Muscle layer of colon (tissue), 2 donors: ENCODE measurements around the gene CDC42EP4.
"Not testable (repeated sequence)": the region's sequence is repeated elsewhere in the genome, so short reads cannot be mapped to it uniquely, and the experiment has no call there.

Experiments used
- H3K27ac ChIP-seq: one replicate; pipeline ENCODE4 v1.7.0; 2013; ENCODE audit warnings: low read depth, mild to moderate bottlenecking, low read length, moderate library complexity
- H3K27me3 ChIP-seq, 2 donors: one replicate each; pipeline ENCODE4 v1.7.0; 2013; ENCODE audit warnings: low read length in 2 of 2, mild to moderate bottlenecking in 2 of 2; ENCODE audit not compliant: insufficient read depth in 2 of 2, control insufficient read depth in 1 of 2
- H3K36me3 ChIP-seq: one replicate; pipeline ENCODE4 v1.7.0; 2013; ENCODE audit warnings: mild to moderate bottlenecking, low read length; ENCODE audit not compliant: insufficient read depth
- H3K4me1 ChIP-seq: one replicate; pipeline ENCODE4 v1.7.0; 2013; ENCODE audit warnings: mild to moderate bottlenecking, low read length; ENCODE audit not compliant: insufficient read depth
- H3K4me3 ChIP-seq, 2 donors: one replicate each; pipeline ENCODE4 v1.7.0; 2013; ENCODE audit warnings: low read length in 2 of 2, low read depth in 1 of 2, mild to moderate bottlenecking in 1 of 2, moderate library complexity in 1 of 2
- H3K9ac ChIP-seq: one replicate; pipeline ENCODE4 v1.7.0; 2013; ENCODE audit warnings: low read length
- H3K9me3 ChIP-seq: one replicate; pipeline ENCODE4 v1.7.0; 2013; ENCODE audit warnings: mild to moderate bottlenecking, low read length
- donor health status: abdominal sarcoma.
- donor health status: Adenocarcinoma of cecum.

The CDC42EP4 gene

GRCh38 chr17:73268582-73269328 lies 43.0 kb downstream of the CDC42EP4 start:
- Histone ChIP-seq H3K9ac (no peak overlapping the region), H3K4me3 (no peak overlapping the region), H3K27ac (no peak overlapping the region), H3K27me3 (no peaks in the 10 kb centered on the region), H3K9me3 (no peaks in the 10 kb centered on the region), H3K36me3 (no peaks in the 10 kb centered on the region), H3K4me1 (no peaks in the 10 kb centered on the region)

GRCh38 chr17:73267648-73268537 lies 43.9 kb downstream of the CDC42EP4 start:
- no peak overlapping the region for H3K27ac ChIP-seq
- H3K36me3 ChIP-seq = no peaks in the 10 kb centered on the region
- no peaks in the 10 kb centered on the region for H3K27me3 ChIP-seq
- no peak overlapping the region for H3K4me3 ChIP-seq
- no peak overlapping the region for H3K9ac ChIP-seq
- H3K4me1 ChIP-seq = no peaks in the 10 kb centered on the region
- H3K9me3 ChIP-seq = no peaks in the 10 kb centered on the region

GRCh38 chr17:73266796-73267195 lies 45.0 kb downstream of the CDC42EP4 start:
- no peak overlapping the region for H3K4me3 ChIP-seq
- no peaks in the 10 kb centered on the region for H3K27me3 ChIP-seq
- H3K4me1 ChIP-seq = no peaks in the 10 kb centered on the region
- H3K9me3 ChIP-seq = no peaks in the 10 kb centered on the region
- H3K36me3 ChIP-seq = no peaks in the 10 kb centered on the region
- no peak overlapping the region for H3K27ac ChIP-seq
- no peak overlapping the region for H3K9ac ChIP-seq

GRCh38 chr17:73265646-73266640 lies 45.9 kb downstream of the CDC42EP4 start:
- Histone ChIP-seq H3K4me3 (no peak overlapping the region), H3K27me3 (no peaks in the 10 kb centered on the region), H3K9ac (no peak overlapping the region), H3K4me1 (no peaks in the 10 kb centered on the region), H3K27ac (no peak overlapping the region), H3K9me3 (no peaks in the 10 kb centered on the region), H3K36me3 (no peaks in the 10 kb centered on the region)

- not testable (repeated sequence) for H3K9me3 ChIP-seq, H3K27ac ChIP-seq, H3K4me3 ChIP-seq, H3K27me3 ChIP-seq, H3K36me3 ChIP-seq, H3K9ac ChIP-seq, H3K4me1 ChIP-seq
Observed at GRCh38 chr17:73264448-73264847, 47.4 kb downstream of the CDC42EP4 start.

GRCh38 chr17:73262676-73263642 lies 48.8 kb downstream of the CDC42EP4 start:
- Histone ChIP-seq H3K27me3 (no peaks in the 10 kb centered on the region), H3K9ac (no peak overlapping the region), H3K9me3 (no peaks in the 10 kb centered on the region), H3K27ac (no peak overlapping the region), H3K36me3 (no peaks in the 10 kb centered on the region), H3K4me1 (no peaks in the 10 kb centered on the region), H3K4me3 (no peak overlapping the region)

- Histone ChIP-seq H3K27ac (no peak overlapping the region), H3K9me3 (no peaks in the 10 kb centered on the region), H3K36me3 (no peaks in the 10 kb centered on the region), H3K4me3 (no peak overlapping the region), H3K9ac (no peak overlapping the region), H3K4me1 (peaks cover 7% of the 10 kb centered on the region), H3K27me3 (no peaks in the 10 kb centered on the region)
Observed at GRCh38 chr17:73261952-73262675, 49.7 kb downstream of the CDC42EP4 start.

GRCh38 chr17:73261617-73261951 lies 50.2 kb downstream of the CDC42EP4 start, which contains the start of gene CPSF4L:
TSS of gene CPSF4L (minus strand) at chr17:73261880. CDS start at chr17:73261818, 62 bp downstream.
- Histone ChIP-seq H3K4me3 (no peak within 1 kb of the TSS), H3K9me3 (no peaks in the 10 kb centered on the region), H3K9ac (no peak within 1 kb of the TSS), H3K36me3 (no peaks in the 10 kb centered on the region), H3K27me3 (no peaks in the 10 kb centered on the region), H3K27ac (no peak within 1 kb of the TSS), H3K4me1 (peaks cover 9% of the 10 kb centered on the region)

- Histone ChIP-seq H3K4me3 (no peak overlapping the region), H3K9me3 (no peaks in the 10 kb centered on the region), H3K27me3 (no peaks in the 10 kb centered on the region), H3K9ac (no peak overlapping the region), H3K4me1 (peaks cover 17% of the 10 kb centered on the region), H3K36me3 (no peaks in the 10 kb centered on the region), H3K27ac (no peak overlapping the region)
Observed at GRCh38 chr17:73257516-73257915, 54.3 kb downstream of the CDC42EP4 start.

GRCh38 chr17:73256220-73256619 lies 55.6 kb downstream of the CDC42EP4 start:
- Histone ChIP-seq H3K27me3 (no peaks in the 10 kb centered on the region), H3K27ac (no peak overlapping the region), H3K4me3 (no peak overlapping the region), H3K9ac (no peak overlapping the region), H3K36me3 (no peaks in the 10 kb centered on the region), H3K9me3 (no peaks in the 10 kb centered on the region), H3K4me1 (peaks cover 17% of the 10 kb centered on the region)
